Fibroblast of lung (primary cell): Measurements from ENCODE around the gene CLDN25.

Source experiments
- CTCF ChIP-seq, 2 donors: IDR thresholded peaks in 1 of 2; conservative IDR thresholded peaks in 1 of 2; 1 replicate in 1 of 2; 2 replicates in 1 of 2; pipeline ENCODE4 v1.5.1; 2011 to 2012; ENCODE audit warnings: low read length in 2 of 2, control low read depth in 1 of 2, inconsistent platforms in 1 of 2, low read depth in 1 of 2, mild to moderate bottlenecking in 1 of 2
- EZH2 ChIP-seq: IDR thresholded peaks from 2 replicates; pipeline ENCODE4 v1.5.1; 2012; ENCODE audit warnings: low read length, control low read depth, mild to moderate bottlenecking; ENCODE audit errors: missing control alignments

DNA sequence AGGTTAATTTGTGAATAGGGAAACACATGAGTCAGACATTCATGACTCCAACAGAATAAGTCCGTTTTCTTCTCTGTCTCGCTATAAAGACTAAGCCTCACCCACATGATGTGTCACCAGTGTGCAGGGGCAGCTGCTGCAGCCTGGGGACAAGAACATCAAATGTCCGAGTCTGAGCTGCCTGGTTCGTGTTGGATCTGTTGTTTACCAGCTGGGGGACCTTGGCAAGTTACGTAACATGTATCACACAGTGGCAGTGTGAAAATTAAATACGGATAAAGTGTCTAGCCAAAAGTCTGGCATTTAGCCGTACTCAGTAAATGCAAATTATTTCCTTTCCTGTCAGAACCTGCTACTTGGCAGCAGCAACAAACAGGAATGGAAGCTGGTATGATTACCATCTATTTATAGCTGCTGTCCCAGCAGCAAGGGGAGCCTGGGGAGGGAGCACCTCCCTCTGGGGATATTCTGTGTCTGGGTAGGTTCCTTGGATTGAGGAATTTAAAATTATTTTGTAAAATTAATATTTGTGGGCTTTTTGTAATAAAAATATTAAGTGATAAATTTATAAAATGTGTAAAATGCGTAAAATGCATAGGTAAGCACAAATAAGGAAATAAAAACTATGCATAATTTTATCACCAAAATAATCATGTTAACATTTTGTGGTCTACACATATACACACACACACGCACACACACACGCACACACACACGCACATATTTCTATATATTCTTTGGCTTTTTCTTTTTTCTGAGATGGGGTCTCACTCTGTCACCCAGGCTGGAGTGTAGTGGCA, 1.3 kb upstream of the CLDN25 start:
- TF ChIP-seq CTCF (conservative IDR thresholded peaks at IDR 0.05 in 1 of 2, IDR thresholded peaks at IDR 0.05 in 1 of 2; ENCODE audit: low read depth in 1 of 2, low read length in 2 of 2) = no peak
- TF ChIP-seq EZH2 = no peak
